ENCODE data around the gene SLC16A12. TPM values are rescaled to one million over a fixed set of nuclear protein-coding genes. Genes with fewer than 3 reads are reported as not detected.

SLC16A12 gene
- total RNA-seq, 1 experiment from 2014 or later: 0.77 TPM

DNA sequence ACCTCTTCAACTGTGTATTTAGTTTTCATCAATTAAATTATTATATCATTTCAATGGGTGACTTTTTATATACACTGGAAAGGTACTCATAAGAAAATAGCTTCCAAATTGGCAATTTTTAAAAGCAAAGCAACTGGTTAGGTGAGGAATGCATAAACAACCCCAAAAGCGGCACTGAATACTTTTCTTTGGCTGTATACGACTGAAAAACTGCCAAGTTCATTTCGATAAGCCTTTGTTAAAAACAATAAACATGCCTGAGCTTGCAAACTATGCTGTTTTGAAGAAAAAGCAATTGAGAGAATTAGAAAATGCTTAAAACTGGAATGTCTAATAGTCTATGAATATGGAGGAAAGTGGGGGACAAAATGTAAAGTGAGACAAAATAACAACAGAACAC is 2.9 kb downstream of the SLC16A12 start:
- Histone ChIP-seq H3K4me2 (ENCODE audit: insufficient read depth, insufficient read length, low read length) (no peak overlapping the region), H2AFZ (ENCODE audit: low read length) (no peak overlapping the region), H2BK5ac (ENCODE audit: insufficient read length, low read length) (no peak overlapping the region), H3K23ac (ENCODE audit: insufficient read length, low read depth, low read length) (no peak overlapping the region), H4K5ac (ENCODE audit: insufficient read length, low read depth, low read length) (no peak overlapping the region), H3T11ph (ENCODE audit: low read length) (no peak overlapping the region), H2BK120ac (ENCODE audit: low read depth, low read length, poor library complexity, severe bottlenecking) (no peak overlapping the region), H3K27ac (ENCODE audit: insufficient read length, low read depth, low read length) (no peak overlapping the region), H3K23me2 (ENCODE audit: insufficient read length, low read depth, low read length, poor library complexity, severe bottlenecking) (peaks cover 13% of the 10 kb centered on the region), H3K9me3 (ENCODE audit: control insufficient read depth, low read depth, low read length) (no peaks in the 10 kb centered on the region), H3K56ac (ENCODE audit: insufficient read length, low read depth, low read length) (no peak overlapping the region), H2BK20ac (ENCODE audit: low read depth, low read length, poor library complexity, severe bottlenecking) (no peak overlapping the region), H3K4ac (ENCODE audit: low read depth, low read length) (no peak overlapping the region), H3K79me1 (ENCODE audit: insufficient read depth, low read depth, low read length, poor library complexity, severe bottlenecking) (no peaks in the 10 kb centered on the region), H3K9ac (ENCODE audit: extremely low read depth, insufficient read length, low read length) (no peak overlapping the region), H2BK12ac (ENCODE audit: insufficient read length, low read depth, low read length) (no peak overlapping the region), H2BK15ac (ENCODE audit: low read depth, low read length) (no peak overlapping the region), H3K79me2 (ENCODE audit: insufficient read depth, low read length) (no peaks in the 10 kb centered on the region), H3K18ac (ENCODE audit: insufficient read length, low read depth, low read length) (no peak overlapping the region), H3K4me1 (ENCODE audit: insufficient read depth, low read length) (peaks cover 2% of the 10 kb centered on the region; the same call in 1 of the 2 replicates), H3K27me3 (ENCODE audit: insufficient read depth, low read length) (peaks cover 3% of the 10 kb centered on the region), H4K20me1 (ENCODE audit: control insufficient read depth, insufficient read depth, insufficient read length) (no peaks in the 10 kb centered on the region), H2AK5ac (ENCODE audit: insufficient read length, low read length) (no peak overlapping the region), H4K8ac (replicated peaks; ENCODE audit: insufficient read length, low read depth, low read length) (no peak overlapping the region), H4K91ac (ENCODE audit: insufficient read length, low read depth, low read length) (no peak overlapping the region), H3K14ac (ENCODE audit: insufficient read depth, low read length) (no peak overlapping the region)
- TF ChIP-seq, protein P1, sequence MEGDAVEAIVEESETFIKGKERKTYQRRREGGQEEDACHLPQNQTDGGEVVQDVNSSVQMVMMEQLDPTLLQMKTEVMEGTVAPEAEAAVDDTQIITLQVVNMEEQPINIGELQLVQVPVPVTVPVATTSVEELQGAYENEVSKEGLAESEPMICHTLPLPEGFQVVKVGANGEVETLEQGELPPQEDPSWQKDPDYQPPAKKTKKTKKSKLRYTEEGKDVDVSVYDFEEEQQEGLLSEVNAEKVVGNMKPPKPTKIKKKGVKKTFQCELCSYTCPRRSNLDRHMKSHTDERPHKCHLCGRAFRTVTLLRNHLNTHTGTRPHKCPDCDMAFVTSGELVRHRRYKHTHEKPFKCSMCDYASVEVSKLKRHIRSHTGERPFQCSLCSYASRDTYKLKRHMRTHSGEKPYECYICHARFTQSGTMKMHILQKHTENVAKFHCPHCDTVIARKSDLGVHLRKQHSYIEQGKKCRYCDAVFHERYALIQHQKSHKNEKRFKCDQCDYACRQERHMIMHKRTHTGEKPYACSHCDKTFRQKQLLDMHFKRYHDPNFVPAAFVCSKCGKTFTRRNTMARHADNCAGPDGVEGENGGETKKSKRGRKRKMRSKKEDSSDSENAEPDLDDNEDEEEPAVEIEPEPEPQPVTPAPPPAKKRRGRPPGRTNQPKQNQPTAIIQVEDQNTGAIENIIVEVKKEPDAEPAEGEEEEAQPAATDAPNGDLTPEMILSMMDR (conservative IDR thresholded peaks at IDR 0.05): no peak
- Mint-ChIP-seq H3K36me3 (ENCODE audit: insufficient read depth in 1 of 3, low read depth in 3 of 3) (peaks cover 0 to 3% (median 0%) of the 10 kb centered on the region in 3 experiments; a peak in 1 of 7 replicates), H3K4me3 (no peak overlapping the region), H3K4me1 (peaks cover 37 to 42% of the 10 kb centered on the region in 2 experiments), H3K27me3 (ENCODE audit: low read depth) (peaks cover 25% of the 10 kb centered on the region), H3K27ac (no peak overlapping the region), H3K9me3 (no peaks in the 10 kb centered on the region)
- no CpG with 5 or more reads among the region's 3 CpGs for WGBS (ENCODE audit: extremely low coverage, insufficient read length, low lambda C conversion rate)
- no peak for DNase-seq

Data from H9 (cell line).